ENCODE measurements around the gene SF3B6.
A peak's percentile ranks its signal among the peaks of the same experiment; 100 is the strongest.

Gene SF3B6

DNA sequence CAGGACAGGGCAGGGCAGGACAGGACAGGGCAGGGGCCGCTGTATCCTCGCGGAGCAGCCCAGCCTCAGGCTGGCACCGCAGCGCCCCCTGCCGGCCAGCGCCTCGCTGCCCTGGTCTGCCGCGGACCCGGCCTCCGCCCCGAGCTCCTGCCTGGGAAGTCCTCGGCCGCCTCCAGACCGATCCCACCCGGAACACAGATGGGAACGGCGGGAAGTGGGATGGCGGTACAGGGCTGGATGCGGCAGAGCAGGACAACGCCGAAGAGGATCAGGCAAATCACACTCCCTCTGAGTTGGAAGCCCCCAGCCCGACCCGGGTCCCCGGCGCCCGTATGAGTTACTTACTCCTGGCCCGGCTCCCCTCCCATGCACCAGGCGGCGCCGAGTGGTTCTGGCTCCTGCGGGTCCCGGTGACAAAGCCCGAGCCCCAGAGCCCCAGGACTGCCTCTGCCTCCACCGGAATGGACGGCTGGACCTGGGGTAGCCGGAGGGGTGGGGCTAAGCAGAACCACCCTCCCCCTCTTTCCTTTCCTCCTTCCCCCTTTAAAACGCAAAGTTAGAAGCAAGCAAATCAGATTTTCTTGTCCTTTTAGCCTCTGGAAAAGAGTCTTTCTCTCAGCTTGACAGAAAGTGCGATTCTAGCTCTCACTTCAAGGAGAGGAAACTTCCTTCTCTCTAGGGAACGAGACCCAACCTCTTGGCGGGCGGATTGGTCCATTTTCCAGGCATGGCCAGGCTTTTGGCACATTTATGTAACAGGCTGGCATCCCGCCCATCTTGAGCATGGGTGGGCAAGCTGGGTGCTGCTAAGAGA lies 8.5 kb upstream of the SF3B6 start, which contains the start of gene TP53I3:
TSS of gene TP53I3 (minus strand) at position 449 of the 814 bp plus-strand sequence. CDS start 508 bp downstream, outside the sequence.
- H3K27me3 ChIP-seq (ENCODE audit: control insufficient read depth, insufficient read depth, low read length), result no peaks in the 10 kb centered on the region
- peak within 1 kb of the TSS; percentile 51 for H3K4me3 ChIP-seq (ENCODE audit: low read depth, low read length)
- peak within 1 kb of the TSS; percentile 95 for H3K27ac ChIP-seq
- peak within 1 kb of the TSS; percentile 96 for H2AFZ ChIP-seq
- peak within 1 kb of the TSS; percentile 63 for H3K9ac ChIP-seq
- H3K36me3 ChIP-seq (ENCODE audit: control insufficient read depth, insufficient read depth, low read length), result no peaks in the 10 kb centered on the region
- peak within 1 kb of the TSS; percentile 89 for H3K4me2 ChIP-seq (ENCODE audit: low read length)
- peaks cover 13% of the 10 kb centered on the region for H3K79me2 ChIP-seq
- H3K4me1 ChIP-seq, result peaks cover 12% of the 10 kb centered on the region
- H3K9me3 ChIP-seq (ENCODE audit: control insufficient read depth, low read length), result no peaks in the 10 kb centered on the region
- TF ChIP-seq, protein P1, sequence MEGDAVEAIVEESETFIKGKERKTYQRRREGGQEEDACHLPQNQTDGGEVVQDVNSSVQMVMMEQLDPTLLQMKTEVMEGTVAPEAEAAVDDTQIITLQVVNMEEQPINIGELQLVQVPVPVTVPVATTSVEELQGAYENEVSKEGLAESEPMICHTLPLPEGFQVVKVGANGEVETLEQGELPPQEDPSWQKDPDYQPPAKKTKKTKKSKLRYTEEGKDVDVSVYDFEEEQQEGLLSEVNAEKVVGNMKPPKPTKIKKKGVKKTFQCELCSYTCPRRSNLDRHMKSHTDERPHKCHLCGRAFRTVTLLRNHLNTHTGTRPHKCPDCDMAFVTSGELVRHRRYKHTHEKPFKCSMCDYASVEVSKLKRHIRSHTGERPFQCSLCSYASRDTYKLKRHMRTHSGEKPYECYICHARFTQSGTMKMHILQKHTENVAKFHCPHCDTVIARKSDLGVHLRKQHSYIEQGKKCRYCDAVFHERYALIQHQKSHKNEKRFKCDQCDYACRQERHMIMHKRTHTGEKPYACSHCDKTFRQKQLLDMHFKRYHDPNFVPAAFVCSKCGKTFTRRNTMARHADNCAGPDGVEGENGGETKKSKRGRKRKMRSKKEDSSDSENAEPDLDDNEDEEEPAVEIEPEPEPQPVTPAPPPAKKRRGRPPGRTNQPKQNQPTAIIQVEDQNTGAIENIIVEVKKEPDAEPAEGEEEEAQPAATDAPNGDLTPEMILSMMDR (IDR thresholded peaks at IDR 0.05), result peak; percentile 97

DNA sequence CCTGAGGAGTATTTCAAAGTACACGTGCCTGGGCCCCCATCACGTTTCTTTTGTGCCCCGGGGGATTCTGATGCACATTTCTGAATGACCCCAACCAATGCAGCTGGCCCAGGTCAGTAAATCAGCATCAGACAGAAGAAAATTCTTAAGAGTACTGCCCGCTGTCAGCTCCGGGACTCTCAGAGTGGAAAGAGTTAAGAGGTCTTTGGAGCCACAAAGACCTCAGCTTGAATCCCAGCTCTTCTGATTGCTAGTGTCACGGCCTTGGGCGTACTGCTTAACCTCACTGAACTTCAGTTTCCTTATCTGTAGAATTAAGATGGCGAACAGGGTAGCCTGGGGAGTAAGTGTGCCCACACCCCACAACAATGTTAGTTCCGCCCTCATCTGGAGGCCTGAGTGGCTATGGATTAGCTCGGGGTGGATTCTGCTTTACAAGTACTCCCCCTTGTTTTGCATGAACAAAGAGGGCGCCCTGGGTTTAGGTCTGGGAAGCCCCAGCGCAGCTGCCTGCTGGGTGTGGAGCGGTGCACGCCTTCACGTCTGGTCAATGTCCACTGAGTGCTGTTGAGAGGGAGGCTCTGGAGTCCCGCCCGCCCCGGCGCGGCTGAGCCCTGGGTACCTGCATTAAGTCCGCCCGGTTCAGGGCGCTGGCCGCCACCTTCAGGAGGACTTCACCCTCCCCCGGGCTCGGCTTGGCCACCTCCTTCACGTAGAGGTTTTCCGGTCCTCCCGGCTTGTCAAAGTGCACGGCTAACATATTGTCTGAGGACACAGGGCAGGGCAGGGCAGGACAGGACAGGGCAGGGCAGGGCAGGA lies 7.7 kb upstream of the SF3B6 start:
- peak overlapping the region; percentile 89 for H3K4me2 ChIP-seq (ENCODE audit: low read length)
- TF ChIP-seq, protein P1 (IDR thresholded peaks at IDR 0.05), result no peak
- peak overlapping the region; percentile 96 for H2AFZ ChIP-seq
- H3K36me3 ChIP-seq (ENCODE audit: control insufficient read depth, insufficient read depth, low read length), result no peaks in the 10 kb centered on the region
- H3K79me2 ChIP-seq, result peaks cover 13% of the 10 kb centered on the region
- H3K9ac ChIP-seq, result no peak overlapping the region
- H3K9me3 ChIP-seq (ENCODE audit: control insufficient read depth, low read length), result no peaks in the 10 kb centered on the region
- peak overlapping the region; percentile 51 for H3K4me3 ChIP-seq (ENCODE audit: low read depth, low read length)
- H3K4me1 ChIP-seq, result peaks cover 12% of the 10 kb centered on the region
- peak overlapping the region; percentile 95 for H3K27ac ChIP-seq
- no peaks in the 10 kb centered on the region for H3K27me3 ChIP-seq (ENCODE audit: control insufficient read depth, insufficient read depth, low read length)

DNA sequence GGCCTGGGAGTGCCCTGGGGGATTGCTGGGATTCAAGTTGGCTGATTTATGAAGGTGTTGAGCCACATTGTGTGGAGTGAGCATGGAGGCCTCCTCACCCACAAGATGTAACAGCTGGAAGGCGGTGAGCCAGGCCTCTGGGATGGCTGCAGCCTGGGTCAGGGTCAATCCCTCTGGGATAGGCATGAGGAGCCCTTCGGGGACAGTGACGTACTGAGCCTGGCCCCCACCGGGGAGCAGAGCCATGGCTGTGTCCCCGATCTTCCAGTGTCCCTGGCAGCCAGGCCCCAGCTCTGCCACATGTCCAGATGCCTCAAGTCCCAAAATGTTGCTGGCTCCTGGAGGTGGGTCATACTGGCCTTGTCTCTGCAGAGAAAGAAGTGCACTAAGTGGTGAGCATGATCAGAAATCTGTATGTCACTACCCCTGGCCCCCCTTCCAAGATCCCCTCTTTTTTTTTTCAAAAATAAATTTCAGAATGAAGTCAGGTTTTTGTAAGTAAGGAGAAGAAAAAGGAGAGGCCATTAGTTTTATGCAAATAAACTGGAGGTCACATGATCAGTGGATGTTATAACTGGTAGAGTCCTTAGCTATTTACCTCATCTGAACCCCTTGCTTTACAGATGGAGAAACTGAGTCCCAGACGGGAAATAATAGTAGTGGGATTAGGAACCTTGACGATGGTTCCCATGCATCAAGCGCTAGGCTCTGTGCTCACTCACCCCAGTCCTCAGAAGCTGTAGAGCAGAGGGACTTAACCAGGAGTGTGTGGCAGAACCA lies 6.9 kb upstream of the SF3B6 start:
- H3K9ac ChIP-seq, result no peak overlapping the region
- no peak overlapping the region for H3K4me3 ChIP-seq (ENCODE audit: low read depth, low read length)
- peaks cover 12% of the 10 kb centered on the region for H3K4me1 ChIP-seq
- H3K27ac ChIP-seq, result peak overlapping the region; percentile 95
- no peaks in the 10 kb centered on the region for H3K27me3 ChIP-seq (ENCODE audit: control insufficient read depth, insufficient read depth, low read length)
- H3K79me2 ChIP-seq, result peaks cover 13% of the 10 kb centered on the region
- H3K36me3 ChIP-seq (ENCODE audit: control insufficient read depth, insufficient read depth, low read length), result no peaks in the 10 kb centered on the region
- H3K4me2 ChIP-seq (ENCODE audit: low read length), result no peak overlapping the region
- TF ChIP-seq, protein P1 (IDR thresholded peaks at IDR 0.05), result no peak
- peak overlapping the region; percentile 96 for H2AFZ ChIP-seq
- H3K9me3 ChIP-seq (ENCODE audit: control insufficient read depth, low read length), result no peaks in the 10 kb centered on the region

DNA sequence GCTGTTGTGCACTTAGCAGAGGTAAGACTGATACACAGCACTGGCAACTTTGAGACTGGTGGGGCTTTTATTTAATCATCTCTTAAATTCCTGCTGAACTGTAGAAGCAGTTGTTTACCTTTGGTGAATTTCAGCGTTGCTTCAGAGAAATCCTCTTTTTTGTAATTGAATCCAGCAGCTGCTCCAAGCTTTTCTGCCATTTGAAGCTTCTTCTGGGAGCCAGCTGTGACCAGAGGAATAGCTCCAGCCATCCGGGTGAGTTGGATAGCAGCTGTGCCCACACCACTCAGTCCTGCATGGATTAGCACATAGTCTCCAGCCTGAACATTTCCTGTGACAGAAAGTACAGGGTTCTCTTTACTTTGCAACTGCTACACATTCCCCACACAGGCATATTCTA lies 4.6 kb upstream of the SF3B6 start:
- Histone ChIP-seq H3K9me3 (ENCODE audit: control insufficient read depth, low read length) (no peaks in the 10 kb centered on the region), H3K79me2 (peaks cover 14% of the 10 kb centered on the region), H3K36me3 (ENCODE audit: control insufficient read depth, insufficient read depth, low read length) (no peaks in the 10 kb centered on the region), H3K27ac (no peak overlapping the region), H2AFZ (no peak overlapping the region), H3K4me1 (peaks cover 12% of the 10 kb centered on the region), H3K4me3 (ENCODE audit: low read depth, low read length) (no peak overlapping the region), H3K4me2 (ENCODE audit: low read length) (no peak overlapping the region), H3K27me3 (ENCODE audit: control insufficient read depth, insufficient read depth, low read length) (no peaks in the 10 kb centered on the region), H3K9ac (no peak overlapping the region)
- TF ChIP-seq, protein P1 (IDR thresholded peaks at IDR 0.05), result no peak
